Adrenal gland (tissue), 12 donors: ENCODE results near the gene VASP. TPM values are rescaled to one million over a fixed set of nuclear protein-coding genes. Genes with fewer than 3 reads are reported as not detected.
A peak's percentile ranks its signal among the peaks of the same experiment; 100 is the strongest.

Experiments used
- DNase-seq, 7 donors: peaks; one replicate each; pipeline ENCODE4 v3.0.0-alpha.2; 2019 to 2020
- H3K27ac ChIP-seq, 5 donors: fragments of 200-600 bp; sonication (generic) in 4 of 5; 1 replicate in 3 of 5; 2 replicates in 2 of 5; pipeline versions ENCODE4 v1.5.1 to v1.8.0; 2016 to 2020; ENCODE audit warnings: mild to moderate bottlenecking in 1 of 5
- H3K27me3 ChIP-seq: fragments of 200-600 bp; 2 replicates; pipeline ENCODE4 v1.8.0; 2021
- H3K36me3 ChIP-seq, 2 donors: fragments of 200-600 bp; replicated peaks in 1 of 2; 1 replicate in 1 of 2; 2 replicates in 1 of 2; pipeline versions ENCODE4 v1.5.1 to v1.8.0; 2018 to 2022
- H3K4me1 ChIP-seq, 2 donors: fragments of 200-600 bp; replicated peaks in 1 of 2; 1 replicate in 1 of 2; 2 replicates in 1 of 2; pipeline versions ENCODE4 v1.5.1 to v1.8.0; 2018 to 2021
- H3K4me3 ChIP-seq, 4 donors: fragments of 200-600 bp; sonication (generic) in 3 of 4; one replicate each; pipeline ENCODE4 v1.5.1; 2016 to 2018
- H3K9me3 ChIP-seq, 3 donors: fragments of 200-600 bp; sonication (generic) in 1 of 3; replicated peaks in 1 of 3; 1 replicate in 2 of 3; 2 replicates in 1 of 3; pipeline versions ENCODE4 v1.5.1 to v1.8.0; 2016 to 2021
- CTCF ChIP-seq, 6 experiments: fragments of 450-650 bp in 4 of 6; fragments of 200-600 bp in 2 of 6; sonication (generic) in 1 of 6; IDR thresholded peaks; 1 replicate in 5 of 6; 2 replicates in 1 of 6; pipeline versions ENCODE4 v1.5.1 to v1.8.0; 2016 to 2021; ENCODE audit warnings: antibody characterized with exemption in 6 of 6, mild to moderate bottlenecking in 2 of 6, moderate library complexity in 1 of 6
- POLR2A ChIP-seq, 2 donors: fragments of 450-650 bp; IDR thresholded peaks; one replicate each; pipeline ENCODE4 v1.6.1; 2017; ENCODE audit warnings: antibody characterized with exemption in 2 of 2, mild to moderate bottlenecking in 2 of 2, moderate library complexity in 1 of 2
- WGBS, 4 donors: extraction: QIAGEN DNeasy Blood & Tissue Kit in 2 of 4; methylation state at CpG; one replicate each; pipeline versions ENCODE4 v1.1.5 to v1.1.7; 2013 to 2017; 5-methylcytosine and 5-hydroxymethylcytosine counted together
- intact Hi-C, 2 donors: fragments of 100-400 bp; cut with DNase I; formaldehyde crosslinking; loops; one replicate each; pipeline versions ENCODE4 v1.14.1 to v1.15.0; 2022 to 2023
- polyA plus RNA-seq, 3 donors: library from polyadenylated mRNA; stranded (reverse); fragments of 200-250 nt in 2 of 3; fragments of 350-450 nt in 1 of 3; fragmentation: Illumina TruSeq in 1 of 3; extraction: RNeasy Lipid Tissue Mini Kit (QIAGEN cat#74804) in 1 of 3; gene quantifications; one replicate each; pipeline ENCODE4 v1.2.3, GENCODE V29; 2013 to 2014
- total RNA-seq, 9 donors: library from RNA; depleted of rRNA in 4 of 9; stranded (reverse); fragments of >200 nt in 4 of 9; fragments of 120-200 nt in 1 of 9; fragmentation: NEBNext Ultra II Directional in 1 of 9; extraction: Animal tissue kit (Norgen Biotek cat#: 25700) in 1 of 9; gene quantifications; one replicate each; pipeline versions ENCODE4 v1.1.0 to v1.2.4, GENCODE V29; 2013 to 2023
- donor health status: healthy with polysubstance abuse.
- donor health status: Bipolar disorder and iron deficiency.
- donor health status: DM: yes; HTN: yes; CAD: no.
- donor health status: DM: no; HTN: no; CAD: no.
- donor health status: DM: no; HTN: no; CAD: no.
- donor health status: DM: yes; HTN: yes; CAD: no.

VASP gene
- total and polyA plus RNA-seq, 12 donors = 28.7 to 118 (median 63.2) TPM

- DNase-seq = no peak
- 69 to 70% (median 70%) methylated on average over 13 of the region's 13 CpGs for WGBS, 4 donors
Measured at GRCh38 chr19:45484273-45484945, 22.9 kb upstream of the VASP start.

DNA sequence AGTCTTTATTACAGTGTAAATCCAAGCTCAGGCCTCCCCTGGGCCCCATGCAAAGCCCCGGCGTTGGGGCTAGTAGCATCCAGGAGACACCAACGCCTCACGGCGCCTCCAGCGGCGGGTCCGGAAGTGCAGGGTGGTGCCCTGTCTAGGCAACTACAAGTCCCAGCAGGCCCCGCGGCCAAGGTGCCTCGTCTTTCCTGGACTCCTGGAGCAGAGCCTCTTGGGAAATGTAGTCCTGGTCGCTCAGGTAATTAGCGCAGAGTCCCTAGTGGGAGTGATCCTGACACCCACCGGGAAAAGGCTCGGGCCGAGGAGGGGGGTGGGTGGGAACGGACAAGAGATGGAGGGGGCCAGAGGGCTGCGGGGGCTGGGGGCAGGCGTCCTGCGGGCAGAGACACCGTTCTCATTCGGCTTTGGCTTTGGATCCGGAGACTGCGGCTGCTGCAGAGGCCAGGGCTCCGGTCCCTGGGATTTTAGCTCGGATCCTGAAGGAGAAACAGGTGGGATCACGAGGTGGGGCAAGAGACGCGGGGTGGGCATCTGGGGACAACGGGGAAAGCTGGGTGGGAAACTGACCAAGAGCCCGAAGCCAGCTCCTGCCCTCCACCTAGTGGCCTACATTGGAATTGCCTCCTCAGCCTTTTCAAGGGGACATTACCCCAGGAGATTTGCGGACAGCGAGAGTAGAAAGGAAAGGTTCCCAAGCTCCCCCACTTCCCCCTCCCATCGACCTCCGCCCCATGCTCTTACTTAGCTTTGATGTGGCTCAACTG is 21.8 kb upstream of the VASP start:
- peak overlapping the region in 3 of 5 donors; percentile 57 to 80 (median 76) for H3K27ac ChIP-seq
- intact Hi-C loops = no loop called here
- H3K36me3 ChIP-seq = no peaks in the 10 kb centered on the region
- H3K27me3 ChIP-seq = no peaks in the 10 kb centered on the region
- H3K9me3 ChIP-seq = no peaks in the 10 kb centered on the region
- H3K4me3 ChIP-seq = peak overlapping the region in 3 of 4 donors; percentile 19 to 77 (median 73)
- TF ChIP-seq POLR2A (IDR thresholded peaks at IDR 0.05) = no peak
- peak; percentile 65 to 94 (median 78) for TF ChIP-seq CTCF (IDR thresholded peaks at IDR 0.05)
- no peaks in the 10 kb centered on the region for H3K4me1 ChIP-seq
- 0 to 1% (median 0%) methylated on average over 21 to 35 of the region's 35 CpGs for WGBS, 4 donors
- peak; percentile 96 to 99 (median 99) for DNase-seq

More at GRCh38 chr19:45484273-45484945, 22.9 kb upstream of the VASP start:
- Histone ChIP-seq H3K27ac (no peak overlapping the region), H3K9me3 (no peaks in the 10 kb centered on the region), H3K4me3 (no peak overlapping the region), H3K4me1 (no peaks in the 10 kb centered on the region), H3K27me3 (no peaks in the 10 kb centered on the region), H3K36me3 (no peaks in the 10 kb centered on the region)
- TF ChIP-seq CTCF (IDR thresholded peaks at IDR 0.05) = no peak
- no peak for TF ChIP-seq POLR2A (IDR thresholded peaks at IDR 0.05)
- intact Hi-C loops = no loop called here

DNA sequence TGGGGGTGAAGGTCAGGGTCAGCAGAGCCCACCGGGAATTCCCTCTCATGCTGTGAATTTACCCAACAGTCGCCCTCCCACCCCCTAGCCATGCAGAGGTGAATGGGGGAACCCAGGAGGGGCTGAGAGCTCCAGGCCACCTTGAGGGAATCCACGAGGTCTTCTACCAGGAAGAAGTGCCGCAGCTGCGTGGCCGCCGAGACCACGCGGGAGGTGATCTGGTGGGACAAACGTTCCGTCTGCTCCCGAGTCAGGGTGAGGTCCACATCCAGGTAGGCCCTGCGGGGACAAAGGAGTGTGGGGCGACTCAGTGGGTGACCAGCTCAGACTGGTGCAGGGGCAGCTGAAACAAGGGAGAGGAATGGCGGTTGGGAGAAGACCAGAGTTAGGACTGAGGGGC is 18.6 kb upstream of the VASP start:
- H3K4me3 ChIP-seq = no peak overlapping the region
- H3K4me1 ChIP-seq = no peaks in the 10 kb centered on the region
- WGBS, 4 donors = 85 to 89% (median 85%) methylated on average over 15 of the region's 15 CpGs
- H3K27me3 ChIP-seq = no peaks in the 10 kb centered on the region
- H3K27ac ChIP-seq = no peak overlapping the region
- DNase-seq = no peak
- TF ChIP-seq POLR2A (IDR thresholded peaks at IDR 0.05) (no peak), CTCF (IDR thresholded peaks at IDR 0.05) (no peak)
- H3K9me3 ChIP-seq = no peaks in the 10 kb centered on the region
- no peaks in the 10 kb centered on the region for H3K36me3 ChIP-seq
- intact Hi-C loops = no loop called here

- H3K27ac ChIP-seq = no peak overlapping the region
- 86 to 92% (median 87%) methylated on average over 20 of the region's 20 CpGs for WGBS, 4 donors
- H3K9me3 ChIP-seq = no peaks in the 10 kb centered on the region
- DNase-seq = no peak
- H3K27me3 ChIP-seq = no peaks in the 10 kb centered on the region
- no peak for TF ChIP-seq CTCF (IDR thresholded peaks at IDR 0.05)
- no peak for TF ChIP-seq POLR2A (IDR thresholded peaks at IDR 0.05)
- H3K4me1 ChIP-seq = no peaks in the 10 kb centered on the region
- intact Hi-C loops = no loop called here
- no peaks in the 10 kb centered on the region for H3K36me3 ChIP-seq
- no peak overlapping the region for H3K4me3 ChIP-seq
Measured at GRCh38 chr19:45489216-45489855, 17.9 kb upstream of the VASP start.
